ES-I3 (cell line): ENCODE measurements around the gene JPH2.

ENCODE experiments used
- H3K36me3 ChIP-seq: 2 replicates; pipeline ENCODE4 v1.6.1; 2013; ENCODE audit warnings: mild to moderate bottlenecking, low read length, control low read depth, moderate library complexity; ENCODE audit not compliant: insufficient read depth
- H3K4me1 ChIP-seq: 2 replicates; pipeline ENCODE4 v1.6.1; 2013; ENCODE audit warnings: mild to moderate bottlenecking, control low read depth, low read length; ENCODE audit not compliant: insufficient read depth
- H3K9ac ChIP-seq: 2 replicates; pipeline ENCODE4 v1.6.1; 2013; ENCODE audit warnings: low read depth, mild to moderate bottlenecking, low read length, moderate library complexity
- H3K9me3 ChIP-seq: 2 replicates; pipeline ENCODE4 v1.6.1; 2013; ENCODE audit warnings: mild to moderate bottlenecking, low read length, moderate library complexity; ENCODE audit not compliant: control insufficient read depth, insufficient read depth

Gene JPH2

DNA sequence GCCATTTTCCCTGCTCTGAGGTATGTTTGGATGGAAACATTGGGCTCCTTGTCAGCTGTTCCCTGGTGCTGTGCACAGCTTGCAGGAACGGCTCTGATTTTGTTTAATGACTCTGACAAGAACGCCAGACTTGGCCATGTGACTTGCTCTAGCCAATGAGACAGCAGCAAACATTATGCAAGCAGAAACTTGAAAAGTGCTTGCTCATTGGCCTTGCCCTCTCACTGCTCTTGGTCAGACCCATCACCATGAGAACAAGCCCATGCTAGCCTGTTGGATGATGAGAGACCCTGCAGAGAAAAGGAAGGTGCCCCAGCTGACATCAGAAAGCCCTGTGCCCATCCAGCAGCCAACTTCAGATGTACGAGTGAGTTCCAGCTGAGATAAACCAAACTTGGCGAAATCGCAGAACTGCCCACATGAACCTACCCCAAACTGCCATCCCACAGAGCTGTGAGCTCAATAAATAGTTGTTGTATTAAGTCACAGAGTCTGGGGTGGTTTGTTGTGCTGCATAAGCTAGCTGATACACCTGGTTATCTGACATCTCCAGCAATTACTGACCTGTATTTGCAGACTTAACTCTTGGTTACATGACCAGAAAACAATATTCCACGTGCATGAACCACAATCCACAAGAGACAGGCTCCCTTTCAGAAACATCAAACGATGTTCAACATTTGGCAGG lies 96.9 kb downstream of the JPH2 start:
- no peaks in the 10 kb centered on the region for H3K36me3 ChIP-seq
- H3K9me3 ChIP-seq, result no peaks in the 10 kb centered on the region; the same call in 1 of the 2 replicates
- no peak overlapping the region for H3K9ac ChIP-seq
- H3K4me1 ChIP-seq, result no peaks in the 10 kb centered on the region

DNA sequence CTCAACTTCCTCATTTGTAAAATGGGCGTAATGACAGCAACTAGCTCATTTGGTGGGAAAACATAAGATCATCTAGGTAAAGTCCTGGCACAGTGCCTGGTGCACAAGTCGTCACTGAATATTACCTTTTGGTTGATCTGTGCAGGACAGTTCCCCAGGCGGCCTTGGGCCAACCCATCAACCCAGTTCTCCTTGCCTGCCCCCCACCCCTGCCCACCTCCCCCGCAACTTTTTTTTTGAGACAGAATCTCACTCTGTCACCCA lies 99.2 kb downstream of the JPH2 start:
- no peak overlapping the region for H3K9ac ChIP-seq
- H3K4me1 ChIP-seq, result no peaks in the 10 kb centered on the region
- no peaks in the 10 kb centered on the region; the same call in 1 of the 2 replicates for H3K9me3 ChIP-seq
- no peaks in the 10 kb centered on the region for H3K36me3 ChIP-seq

DNA sequence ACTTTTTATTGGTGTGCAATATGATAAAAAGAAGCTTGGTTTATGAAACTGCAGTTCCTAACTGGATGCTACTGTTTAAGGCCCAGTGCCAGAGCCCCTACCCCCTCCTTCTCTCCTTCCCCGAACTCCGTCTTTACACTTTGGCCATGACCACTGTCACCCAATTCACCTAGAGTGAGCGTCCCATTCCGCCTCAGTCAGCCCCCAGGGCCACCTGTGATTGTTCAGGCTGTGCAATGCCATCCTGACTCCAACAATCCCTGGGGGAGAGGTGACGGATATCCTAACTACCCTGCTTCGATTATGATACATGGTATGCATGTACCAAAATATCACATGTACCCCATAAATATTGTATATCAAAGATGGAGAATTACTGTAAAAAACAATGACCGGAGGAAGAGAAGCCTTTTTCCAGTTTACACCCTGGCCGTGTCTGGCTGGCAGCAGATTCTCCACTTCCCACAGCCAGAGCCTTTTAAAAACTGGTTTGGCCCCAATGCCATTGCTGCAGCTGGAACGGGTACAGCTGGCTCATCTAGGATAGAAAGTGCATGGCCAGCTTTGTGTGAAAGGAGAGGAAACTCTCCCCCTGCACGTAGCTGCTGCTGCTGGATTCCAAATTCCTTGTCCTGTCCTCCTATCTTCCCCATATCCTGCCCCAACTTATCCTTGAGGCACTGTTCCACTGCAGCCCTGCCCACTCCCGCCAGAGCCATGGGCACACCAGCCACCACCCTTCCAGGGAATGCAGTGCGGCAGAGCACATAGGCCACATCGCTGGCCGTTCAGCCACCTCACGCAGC lies 99.7 kb downstream of the JPH2 start:
- Histone ChIP-seq H3K4me1 (no peaks in the 10 kb centered on the region), H3K9ac (no peak overlapping the region), H3K9me3 (no peaks in the 10 kb centered on the region; the same call in 1 of the 2 replicates), H3K36me3 (no peaks in the 10 kb centered on the region)

DNA sequence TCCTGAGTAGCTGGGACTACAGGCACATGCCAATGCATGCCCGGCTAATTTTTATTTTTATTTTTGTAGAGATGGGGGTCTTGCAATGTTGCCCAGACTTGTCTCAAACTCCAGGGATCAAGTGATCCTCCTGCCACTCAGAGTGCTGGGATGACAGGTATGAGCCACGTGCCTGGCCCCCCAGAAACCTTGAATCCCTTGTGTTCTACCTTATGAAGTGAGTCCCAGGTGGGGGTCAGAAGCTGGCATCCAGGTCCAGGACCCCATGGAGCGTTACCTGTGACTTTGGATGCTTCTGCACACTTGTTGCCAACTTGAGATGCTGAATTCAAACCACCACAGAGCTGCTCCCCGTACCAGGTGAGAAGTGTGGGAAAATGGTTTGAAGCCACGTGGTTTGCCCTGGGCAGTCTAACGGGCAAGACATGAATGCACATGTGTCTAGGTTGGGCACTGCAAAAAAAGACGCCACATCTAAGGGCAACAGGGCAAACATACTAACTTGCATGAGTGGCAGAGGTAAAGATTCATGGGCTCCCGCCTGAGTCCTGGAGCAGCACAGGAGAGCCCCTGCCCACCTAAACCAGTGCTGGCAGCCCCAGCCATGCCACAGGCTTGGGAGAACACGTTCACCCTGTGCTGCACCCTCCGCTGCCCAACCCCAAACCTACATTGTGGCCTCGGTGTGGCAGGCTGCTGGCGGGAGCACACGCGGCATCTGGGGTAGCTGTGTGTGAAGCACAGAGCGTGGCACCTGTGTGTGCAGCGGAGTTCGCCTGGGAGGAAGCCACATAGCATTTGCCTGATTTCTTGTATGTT lies 101.2 kb downstream of the JPH2 start:
- Histone ChIP-seq H3K9me3 (no peaks in the 10 kb centered on the region), H3K4me1 (no peaks in the 10 kb centered on the region), H3K36me3 (no peaks in the 10 kb centered on the region), H3K9ac (no peak overlapping the region)

DNA sequence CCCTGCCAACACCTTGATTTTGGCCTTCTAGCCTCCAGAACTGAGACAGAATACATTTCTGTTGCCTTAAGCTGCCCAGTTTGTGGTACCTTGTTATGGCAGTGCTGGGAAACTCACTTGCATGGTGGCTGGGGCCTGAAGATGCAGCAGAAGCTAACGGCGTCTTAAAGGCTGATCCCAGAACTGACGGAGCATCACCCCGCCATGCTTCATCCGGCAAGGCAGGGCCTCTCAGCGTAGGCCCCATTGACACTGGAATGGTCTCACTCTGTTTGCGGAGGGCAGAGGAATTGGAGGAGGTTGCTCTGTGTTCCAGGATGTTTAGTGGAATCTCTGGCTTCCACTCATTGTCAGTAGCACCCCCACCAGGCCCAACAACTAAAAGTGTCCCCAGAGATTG lies 102.1 kb downstream of the JPH2 start:
- no peaks in the 10 kb centered on the region for H3K4me1 ChIP-seq
- H3K9me3 ChIP-seq, result no peaks in the 10 kb centered on the region
- H3K36me3 ChIP-seq, result no peaks in the 10 kb centered on the region
- no peak overlapping the region for H3K9ac ChIP-seq

DNA sequence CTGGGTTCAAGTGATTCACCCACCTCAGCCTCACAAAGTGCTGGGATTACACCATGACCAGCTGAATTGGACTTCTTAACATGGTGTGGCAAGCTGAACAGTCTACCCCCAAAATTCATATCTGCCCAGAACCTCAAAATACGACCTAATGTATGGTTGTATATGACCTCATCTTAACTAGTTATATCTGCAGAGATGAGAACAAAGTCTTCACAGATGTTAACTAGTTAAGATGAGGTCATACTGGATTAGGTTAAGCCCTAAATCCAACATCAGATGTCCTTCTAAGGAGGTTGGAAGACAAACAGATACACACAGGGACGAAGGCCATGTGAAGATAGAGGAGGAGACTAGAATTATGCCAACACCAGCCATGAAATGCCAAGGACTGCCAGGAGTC lies 102.5 kb downstream of the JPH2 start:
- Histone ChIP-seq H3K36me3 (no peaks in the 10 kb centered on the region), H3K9ac (no peak overlapping the region), H3K9me3 (no peaks in the 10 kb centered on the region), H3K4me1 (no peaks in the 10 kb centered on the region)

DNA sequence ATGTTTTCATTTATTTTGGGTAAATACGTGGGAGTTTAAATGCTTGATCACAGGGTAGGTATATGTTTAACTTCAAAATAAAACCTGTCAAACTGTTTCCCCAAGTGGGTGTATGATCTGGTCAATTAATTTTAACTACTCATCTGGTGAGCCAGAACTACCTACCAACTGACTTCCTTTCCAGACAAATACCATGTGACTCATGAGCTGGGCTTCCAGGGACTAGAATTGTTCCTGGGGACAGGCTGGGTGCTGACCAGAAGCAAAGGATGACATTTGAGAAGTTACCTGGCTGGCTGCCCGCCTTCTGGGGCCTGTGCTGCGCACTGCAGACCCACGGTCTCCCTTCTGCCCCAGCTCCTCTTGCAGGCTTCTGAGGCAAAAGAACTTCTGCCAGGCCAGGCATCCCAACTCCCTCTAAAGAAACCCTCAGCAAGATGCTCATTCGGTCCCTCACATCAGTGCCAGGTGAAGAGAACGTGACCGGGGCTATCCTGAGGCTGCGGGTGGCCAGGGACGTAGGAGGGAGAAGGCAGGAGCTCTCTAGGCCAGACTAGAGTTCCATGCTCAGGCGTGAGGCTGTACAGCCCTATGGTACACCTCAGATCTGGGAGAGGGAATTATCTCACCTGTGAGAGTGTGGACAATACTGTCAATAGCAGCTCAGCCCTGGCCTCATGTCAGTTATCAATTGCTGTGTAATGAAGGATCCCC lies 103.6 kb downstream of the JPH2 start:
- Histone ChIP-seq H3K36me3 (no peaks in the 10 kb centered on the region), H3K4me1 (no peaks in the 10 kb centered on the region), H3K9ac (no peak overlapping the region), H3K9me3 (no peaks in the 10 kb centered on the region)

DNA sequence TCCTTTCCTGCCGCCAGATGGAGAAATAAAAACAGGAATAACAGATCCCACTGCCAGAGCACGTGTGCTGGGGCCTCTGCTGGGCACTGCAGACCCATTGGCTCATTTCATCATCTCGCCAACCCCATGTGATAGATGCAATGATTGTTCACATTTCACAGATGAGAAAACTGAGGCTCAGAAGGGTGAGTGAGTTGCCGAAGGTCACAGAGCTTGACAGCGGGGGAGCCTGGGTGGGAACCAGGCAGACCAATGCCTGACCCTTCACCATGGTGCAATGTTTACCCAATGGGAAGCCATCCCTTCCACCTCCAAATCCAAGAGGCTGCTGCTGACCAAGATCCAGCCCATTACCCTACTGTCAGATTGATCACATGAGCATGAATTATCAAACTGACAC lies 105.1 kb downstream of the JPH2 start:
- no peaks in the 10 kb centered on the region for H3K4me1 ChIP-seq
- H3K9me3 ChIP-seq, result no peaks in the 10 kb centered on the region

DNA sequence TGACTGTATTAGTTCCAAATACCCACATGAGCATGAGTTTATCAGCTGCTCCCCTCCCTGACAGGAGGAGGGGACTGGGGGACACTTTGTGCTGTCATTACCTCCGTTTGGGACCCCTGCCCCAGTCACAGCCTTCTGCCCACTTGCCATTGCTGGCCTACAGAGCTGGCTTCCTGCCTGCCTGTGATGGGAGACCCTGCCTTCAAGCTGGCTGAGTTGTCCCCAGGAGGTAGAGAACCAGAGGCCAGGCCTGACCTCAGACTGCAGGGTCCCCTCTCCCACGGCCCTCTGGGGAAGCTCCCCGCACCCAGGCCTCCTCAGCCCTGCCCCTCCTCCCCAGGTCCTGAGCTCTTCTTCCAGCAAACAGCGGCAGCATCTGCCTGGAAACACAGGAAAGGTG lies 105.5 kb downstream of the JPH2 start:
- Histone ChIP-seq H3K36me3 (no peaks in the 10 kb centered on the region), H3K9me3 (no peaks in the 10 kb centered on the region), H3K9ac (no peak overlapping the region), H3K4me1 (no peaks in the 10 kb centered on the region)

More for the DNA sequence above, 105.1 kb downstream of the JPH2 start:
- no peak overlapping the region for H3K9ac ChIP-seq
- H3K36me3 ChIP-seq, result no peaks in the 10 kb centered on the region

DNA sequence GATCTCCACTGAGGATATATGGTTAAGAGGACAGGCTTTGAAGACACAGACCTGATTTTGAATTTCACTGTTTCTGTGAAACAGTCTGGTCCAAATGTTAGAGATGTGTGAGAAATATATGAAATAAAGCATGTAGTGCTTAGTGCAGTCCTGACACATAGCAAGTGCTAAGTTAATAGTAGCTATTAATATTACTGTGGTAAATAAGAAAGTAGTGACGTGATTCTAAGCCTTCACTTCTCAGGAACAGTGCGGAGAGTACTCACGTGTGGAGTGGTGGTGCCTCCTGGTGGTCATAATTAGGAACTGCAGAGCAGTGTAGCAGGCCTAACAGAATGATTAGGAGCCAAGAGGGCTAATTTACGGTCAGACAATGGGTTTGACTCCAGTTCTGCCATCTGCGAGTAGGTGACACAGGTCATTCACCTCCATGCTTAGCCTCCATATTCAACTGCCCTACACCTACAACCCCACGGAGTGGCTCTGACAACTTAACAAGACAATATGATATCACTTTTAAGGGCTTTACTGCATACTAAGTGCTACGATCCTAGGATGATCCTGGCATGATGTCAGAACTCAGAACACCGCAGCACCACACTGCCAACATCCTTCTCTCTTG lies 106.2 kb downstream of the JPH2 start:
- no peaks in the 10 kb centered on the region for H3K4me1 ChIP-seq
- no peaks in the 10 kb centered on the region for H3K9me3 ChIP-seq
- no peak overlapping the region for H3K9ac ChIP-seq
- H3K36me3 ChIP-seq, result no peaks in the 10 kb centered on the region

DNA sequence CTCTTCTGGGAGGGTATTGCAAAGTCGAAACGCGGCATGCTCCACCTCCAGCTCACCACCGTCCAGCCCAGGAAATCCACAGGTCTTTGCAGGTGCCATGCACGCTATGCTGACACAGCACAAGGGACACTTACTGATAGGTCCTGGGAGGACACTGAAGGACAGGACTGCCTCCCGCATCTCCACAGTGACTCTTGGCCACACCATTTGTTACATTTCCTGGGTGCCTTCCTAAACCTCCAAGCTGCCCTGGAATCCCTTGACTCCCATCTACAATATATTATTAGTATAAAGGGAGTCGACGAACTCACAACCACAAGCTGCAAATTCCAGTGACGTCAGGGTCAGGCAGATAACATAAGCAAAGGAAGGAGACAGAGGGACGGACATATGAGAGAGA lies 106.9 kb downstream of the JPH2 start:
- Histone ChIP-seq H3K9me3 (no peaks in the 10 kb centered on the region), H3K4me1 (no peaks in the 10 kb centered on the region), H3K9ac (no peak overlapping the region), H3K36me3 (no peaks in the 10 kb centered on the region)

DNA sequence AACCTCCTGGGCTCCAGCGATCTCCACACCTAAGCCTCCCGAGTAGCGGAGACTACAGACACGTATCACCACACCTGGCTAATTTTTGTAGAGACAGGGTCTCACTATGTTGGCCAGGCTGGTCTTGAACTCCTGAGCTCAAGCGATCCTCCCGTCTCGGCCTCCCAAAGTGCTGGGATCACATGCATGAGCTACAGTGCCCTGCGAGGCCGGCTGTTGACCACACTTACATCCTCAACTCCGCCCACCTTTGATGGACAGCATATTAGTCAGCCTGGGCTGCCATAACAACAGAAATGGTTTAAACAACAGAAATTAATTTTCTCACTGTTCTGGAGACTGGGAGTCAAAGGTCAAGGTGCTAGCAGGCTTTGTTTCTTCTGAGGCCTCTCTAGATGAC lies 107.7 kb downstream of the JPH2 start:
- Histone ChIP-seq H3K9me3 (no peaks in the 10 kb centered on the region), H3K4me1 (peaks cover 1% of the 10 kb centered on the region; the same call in 1 of the 2 replicates), H3K9ac (no peak overlapping the region), H3K36me3 (no peaks in the 10 kb centered on the region)

DNA sequence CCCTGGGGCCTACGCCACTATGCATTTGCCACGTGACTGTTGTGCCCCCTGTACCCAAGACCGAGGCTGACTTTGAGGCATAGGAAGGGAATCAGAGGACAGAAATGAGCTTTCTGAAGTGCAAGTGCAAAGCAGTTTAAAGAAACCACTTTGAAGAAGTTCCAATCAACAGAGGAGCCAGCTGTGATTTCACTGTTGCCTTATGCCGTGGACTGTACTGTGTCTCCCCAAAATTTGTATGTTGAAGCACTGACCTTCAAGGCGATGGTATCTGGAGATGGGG lies 111.1 kb downstream of the JPH2 start:
- H3K4me1 ChIP-seq, result peaks cover 15% of the 10 kb centered on the region; the same call in 1 of the 2 replicates
- H3K9ac ChIP-seq, result no peak overlapping the region
- H3K36me3 ChIP-seq, result no peaks in the 10 kb centered on the region
- H3K9me3 ChIP-seq, result no peaks in the 10 kb centered on the region
